Measurements from ENCODE around the gene CEP57.
"Not testable (repeated sequence)": the region's sequence is repeated elsewhere in the genome, so short reads cannot be mapped to it uniquely, and the experiment has no call there.

Gene CEP57

GRCh38 chr11:95854362-95854761 lies 64.1 kb downstream of the CEP57 start:
- not testable (repeated sequence) for ATAC-seq, H3K27me3 Mint-ChIP-seq, H3K4me3 Mint-ChIP-seq, H3K9me3 Mint-ChIP-seq, H3K4me1 Mint-ChIP-seq, H3K27ac Mint-ChIP-seq, DNase-seq
- peaks cover 18% of the 10 kb centered on the region for H3K36me3 Mint-ChIP-seq (ENCODE audit: low read depth)

- H3K9me3 Mint-ChIP-seq, ATAC-seq, H3K4me1 Mint-ChIP-seq, H3K4me3 Mint-ChIP-seq, H3K27me3 Mint-ChIP-seq, DNase-seq: not testable (repeated sequence)
- Mint-ChIP-seq H3K36me3 (ENCODE audit: low read depth) (peaks cover 31% of the 10 kb centered on the region), H3K27ac (peak overlapping the region; percentile 12)
Measured at GRCh38 chr11:95860024-95860423, 69.7 kb downstream of the CEP57 start.

GRCh38 chr11:95863486-95864140 lies 73.3 kb downstream of the CEP57 start:
- Mint-ChIP-seq H3K4me3 (no peak overlapping the region), H3K27me3 (no peaks in the 10 kb centered on the region), H3K36me3 (ENCODE audit: low read depth) (peaks cover 24% of the 10 kb centered on the region), H3K9me3 (no peaks in the 10 kb centered on the region), H3K4me1 (peaks cover 4% of the 10 kb centered on the region), H3K27ac (no peak overlapping the region)
- no peak for ATAC-seq
- DNase-seq: no peak

GRCh38 chr11:95867105-95867504 lies 76.8 kb downstream of the CEP57 start:
- ATAC-seq: no peak

GRCh38 chr11:95870877-95871276 lies 80.6 kb downstream of the CEP57 start:
- not testable (repeated sequence) for H3K9me3 Mint-ChIP-seq, H3K4me1 Mint-ChIP-seq, ATAC-seq, H3K27me3 Mint-ChIP-seq, H3K27ac Mint-ChIP-seq, DNase-seq, H3K4me3 Mint-ChIP-seq
- peaks cover 13% of the 10 kb centered on the region for H3K36me3 Mint-ChIP-seq (ENCODE audit: low read depth)

More at GRCh38 chr11:95867105-95867504, 76.8 kb downstream of the CEP57 start:
- peaks cover 17% of the 10 kb centered on the region for H3K36me3 Mint-ChIP-seq (ENCODE audit: low read depth)
- H3K27me3 Mint-ChIP-seq: no peaks in the 10 kb centered on the region
- no peaks in the 10 kb centered on the region for H3K9me3 Mint-ChIP-seq
- H3K4me1 Mint-ChIP-seq: peaks cover 1% of the 10 kb centered on the region
- H3K27ac Mint-ChIP-seq: no peak overlapping the region
- H3K4me3 Mint-ChIP-seq: no peak overlapping the region
- no peak for DNase-seq

- H3K27me3 Mint-ChIP-seq: no peaks in the 10 kb centered on the region
- peak; percentile 97 for ATAC-seq
- H3K36me3 Mint-ChIP-seq (ENCODE audit: low read depth): peaks cover 27% of the 10 kb centered on the region
- no peak for DNase-seq
- H3K27ac Mint-ChIP-seq: peak overlapping the region; percentile 59
- peaks cover 8% of the 10 kb centered on the region for H3K9me3 Mint-ChIP-seq
- H3K4me1 Mint-ChIP-seq: peaks cover 16% of the 10 kb centered on the region
- no peak overlapping the region for H3K4me3 Mint-ChIP-seq
Measured at GRCh38 chr11:95877291-95877690, 87.0 kb downstream of the CEP57 start.
